HCT116 (cell line): ENCODE results near the gene GDPD3. TPM values are rescaled to one million over a fixed set of nuclear protein-coding genes. Genes with fewer than 3 reads are reported as not detected.

Experiments used
- ATAC-seq: fragments of 200-7000 bp; cut with Tn5 transposase; 2 replicates; pipeline ENCODE4 v1.9.1; 2020; ENCODE audit warnings: mild to moderate bottlenecking, moderate library complexity
- BruUV-seq: library from RNA; stranded (reverse); fragments of 400-500 nt; replicated peaks from 2 replicates; lab custom pipeline; 2021; lab: Mats Ljungman, UMichigan
- CTCF ChIA-PET: fragments of 300-600 bp; sonication (Branson Sonifier 250); formaldehyde crosslinking; loops from one replicate; lab custom pipeline; 2021; ENCODE audit warnings: antibody characterized with exemption; lab: Charles Lee
- POLR2A ChIA-PET: fragments of 300-600, 350-600 bp; sonication (Branson Sonifier 250); formaldehyde crosslinking; loops from one replicate; lab custom pipeline; 2021; ENCODE audit warnings: antibody characterized with exemption; lab: Charles Lee
- RAD21 ChIA-PET, 2 experiments: fragments of 300-600 bp; sonication (Branson Sonifier 250); formaldehyde crosslinking; loops; one replicate each; lab custom pipeline; 2023; ENCODE audit warnings: low total read pairs in 2 of 2; ENCODE audit not compliant: uncharacterized antibody in 2 of 2, unreplicated experiment in 2 of 2, low non-redundant PET in 1 of 2; lab: Charles Lee
- DNase-seq: peaks from one replicate; pipeline ENCODE4 v3.0.0-alpha.2; 2010; ENCODE audit warnings: low read depth, low spot score
- H2AFZ ChIP-seq: fragments of 200-600 bp; shearing (Covaris generic), sonication (generic); 2 replicates; pipeline ENCODE4 v1.6.1; 2017; ENCODE audit warnings: low read depth, mixed run types, mixed read lengths, antibody characterized with exemption, low read length; ENCODE audit not compliant: poor library complexity, severe bottlenecking
- H3K27ac ChIP-seq: 2 replicates; pipeline ENCODE4 v1.5.1; 2012; ENCODE audit warnings: low read depth, low read length
- H3K27me3 ChIP-seq: fragments of 200-600 bp; sonication (generic); 2 replicates; pipeline ENCODE4 v1.6.1; 2016; ENCODE audit warnings: mixed run types, low read length, mixed read lengths; ENCODE audit not compliant: insufficient read depth
- H3K36me3 ChIP-seq, 2 experiments: fragments of 200-500 bp in 1 of 2; fragments of 200-600 bp in 1 of 2; sonication (Bioruptor generic) in 1 of 2; sonication (generic) in 1 of 2; 2 replicates each; pipeline versions ENCODE4 v1.5.1 to v1.6.1; 2014 to 2016; ENCODE audit warnings: low read length in 2 of 2, inconsistent platforms in 1 of 2, mixed read lengths in 1 of 2, mixed run types in 1 of 2; ENCODE audit not compliant: insufficient read depth in 2 of 2, control insufficient read depth in 1 of 2
- H3K4me1 ChIP-seq, 2 experiments: fragments of 200-600 bp in 1 of 2; sonication (generic) in 1 of 2; 2 replicates each; pipeline versions ENCODE4 v1.5.1 to v1.6.1; 2012 to 2017; ENCODE audit warnings: low read length in 2 of 2, inconsistent platforms in 1 of 2, mild to moderate bottlenecking in 1 of 2, mixed read lengths in 1 of 2, mixed run types in 1 of 2, moderate library complexity in 1 of 2; ENCODE audit not compliant: insufficient read depth in 2 of 2, control insufficient read depth in 1 of 2
- H3K4me2 ChIP-seq: fragments of 200-600 bp; sonication (generic); 2 replicates; pipeline ENCODE4 v1.6.1; 2017; ENCODE audit warnings: mixed run types, low read length, mixed read lengths
- H3K4me3 ChIP-seq, 2 experiments: fragments of 200-600 bp in 1 of 2; sonication (generic) in 1 of 2; replicated peaks in 1 of 2; 2 replicates each; pipeline ENCODE4 v1.5.1; 2011 to 2016; ENCODE audit warnings: low read length in 2 of 2, control low read depth in 1 of 2, low read depth in 1 of 2, mild to moderate bottlenecking in 1 of 2, mixed read lengths in 1 of 2, mixed run types in 1 of 2
- H3K79me2 ChIP-seq: fragments of 200-600 bp; sonication (generic); 2 replicates; pipeline ENCODE4 v1.6.1; 2017; ENCODE audit warnings: mild to moderate bottlenecking, mixed run types, low read length, moderate library complexity, mixed read lengths; ENCODE audit not compliant: insufficient read depth
- H3K9ac ChIP-seq: fragments of 200-600 bp; sonication (generic); 2 replicates; pipeline ENCODE4 v1.6.1; 2016; ENCODE audit warnings: low read length, mixed read lengths
- H3K9me2 ChIP-seq: fragments of 200-600 bp; sonication (generic), shearing (Covaris generic); 2 replicates; pipeline ENCODE4 v1.6.1; 2017; ENCODE audit warnings: mixed run types, mild to moderate bottlenecking, moderate library complexity; ENCODE audit not compliant: insufficient read depth
- H3K9me3 ChIP-seq, 2 experiments: fragments of 200-500 bp in 1 of 2; fragments of 200-600 bp in 1 of 2; sonication (Bioruptor generic) in 1 of 2; sonication (generic) in 1 of 2; 2 replicates each; pipeline ENCODE4 v1.6.1; 2014 to 2017; ENCODE audit warnings: low read length in 2 of 2, mixed read lengths in 2 of 2, inconsistent platforms in 1 of 2, low read depth in 1 of 2, mild to moderate bottlenecking in 1 of 2, mixed run types in 1 of 2, moderate library complexity in 1 of 2; ENCODE audit not compliant: control insufficient read depth in 1 of 2, insufficient read depth in 1 of 2
- H4K20me1 ChIP-seq: fragments of 200-600 bp; sonication (generic), shearing (Covaris generic); 2 replicates; pipeline ENCODE4 v1.6.1; 2017; ENCODE audit warnings: mixed run types, mild to moderate bottlenecking, moderate library complexity; ENCODE audit not compliant: insufficient read depth
- ELF1 ChIP-seq: IDR thresholded peaks from 2 replicates; pipeline ENCODE4 v1.6.1; 2012; ENCODE audit warnings: low read depth, borderline replicate concordance
- FOSL1 ChIP-seq: IDR thresholded peaks from 2 replicates; pipeline ENCODE4 v1.6.1; 2012; ENCODE audit warnings: low read depth
- POLR2A ChIP-seq: IDR thresholded peaks from 2 replicates; pipeline ENCODE4 v1.7.0; 2011; ENCODE audit warnings: borderline replicate concordance; ENCODE audit not compliant: insufficient read depth, insufficient read length; ENCODE audit errors: extremely low read depth
- POLR2AphosphoS5 ChIP-seq: IDR thresholded peaks from 2 replicates; pipeline ENCODE4 v1.6.1; 2011; ENCODE audit warnings: mild to moderate bottlenecking, low read depth, low read length, moderate library complexity
- SP1 ChIP-seq: IDR thresholded peaks from 2 replicates; pipeline ENCODE4 v1.6.1; 2012; ENCODE audit warnings: low read depth
- YY1 ChIP-seq: IDR thresholded peaks from 2 replicates; pipeline ENCODE4 v1.6.1; 2011; ENCODE audit warnings: low read length, low read depth, moderate library complexity, mild to moderate bottlenecking; ENCODE audit not compliant: insufficient replicate concordance; ENCODE audit errors: extremely low read depth
- intact Hi-C: fragments of 100-400 bp; cut with micrococcal nuclease; formaldehyde crosslinking; loops from 2 replicates; pipeline ENCODE4 v1.10.0; 2022
- total RNA-seq: library from RNA; stranded (reverse); gene quantifications from one replicate; pipeline ENCODE4 v1.2.1, GENCODE V29; 2021; ENCODE audit not compliant: unreplicated experiment
- TF ChIP-seq, protein P1 (sequence below): IDR thresholded peaks from 2 replicates; pipeline ENCODE4 v1.6.1; 2012; ENCODE audit warnings: low read depth
- TF ChIP-seq, protein P2 (sequence below): IDR thresholded peaks from 2 replicates; pipeline ENCODE4 v1.6.1; 2012

The GDPD3 gene
- total RNA-seq, 1 experiment from 2014 or later, result 7.0 TPM

DNA sequence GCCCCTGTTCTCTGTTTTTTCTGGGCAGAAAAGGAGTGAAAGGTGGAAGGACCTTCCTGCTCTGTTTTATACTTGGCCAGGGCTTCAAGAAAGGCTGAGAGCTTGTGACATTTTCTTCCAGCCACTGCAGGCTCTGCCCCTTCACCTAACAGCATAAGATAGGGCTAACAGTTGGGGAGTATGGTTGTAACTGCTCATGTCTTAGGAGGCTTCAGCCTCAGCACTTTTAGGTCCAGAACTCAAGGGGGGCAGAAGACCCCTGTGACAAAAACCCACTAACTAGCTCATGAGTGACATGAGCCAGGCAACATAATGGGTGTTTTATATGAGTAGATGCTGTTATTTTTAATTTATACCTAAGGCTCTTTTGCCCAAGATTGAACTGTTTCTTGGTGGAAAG, 42.8 kb downstream of the GDPD3 start:
- RAD21 ChIA-PET, result no interaction called here
- H2AFZ ChIP-seq, result no peak overlapping the region
- intact Hi-C loops, result no loop called here
- POLR2A ChIA-PET, result no interaction called here
- no TSS peak for BruUV-seq
- peaks cover 58% of the 10 kb centered on the region for H3K79me2 ChIP-seq
- H3K36me3 ChIP-seq, result peaks cover 28 to 60% of the 10 kb centered on the region in 2 experiments
- no peak overlapping the region for H3K9ac ChIP-seq
- peaks cover 14 to 32% of the 10 kb centered on the region in 2 experiments for H3K4me1 ChIP-seq
- no peak overlapping the region for H3K4me3 ChIP-seq
- no peaks in the 10 kb centered on the region for H3K9me3 ChIP-seq
- TF ChIP-seq FOSL1, result no peak
- TF ChIP-seq ELF1, result no peak
- TF ChIP-seq POLR2AphosphoS5, result no peak; the same call in 1 of the 2 replicates
- TF ChIP-seq, protein P1, sequence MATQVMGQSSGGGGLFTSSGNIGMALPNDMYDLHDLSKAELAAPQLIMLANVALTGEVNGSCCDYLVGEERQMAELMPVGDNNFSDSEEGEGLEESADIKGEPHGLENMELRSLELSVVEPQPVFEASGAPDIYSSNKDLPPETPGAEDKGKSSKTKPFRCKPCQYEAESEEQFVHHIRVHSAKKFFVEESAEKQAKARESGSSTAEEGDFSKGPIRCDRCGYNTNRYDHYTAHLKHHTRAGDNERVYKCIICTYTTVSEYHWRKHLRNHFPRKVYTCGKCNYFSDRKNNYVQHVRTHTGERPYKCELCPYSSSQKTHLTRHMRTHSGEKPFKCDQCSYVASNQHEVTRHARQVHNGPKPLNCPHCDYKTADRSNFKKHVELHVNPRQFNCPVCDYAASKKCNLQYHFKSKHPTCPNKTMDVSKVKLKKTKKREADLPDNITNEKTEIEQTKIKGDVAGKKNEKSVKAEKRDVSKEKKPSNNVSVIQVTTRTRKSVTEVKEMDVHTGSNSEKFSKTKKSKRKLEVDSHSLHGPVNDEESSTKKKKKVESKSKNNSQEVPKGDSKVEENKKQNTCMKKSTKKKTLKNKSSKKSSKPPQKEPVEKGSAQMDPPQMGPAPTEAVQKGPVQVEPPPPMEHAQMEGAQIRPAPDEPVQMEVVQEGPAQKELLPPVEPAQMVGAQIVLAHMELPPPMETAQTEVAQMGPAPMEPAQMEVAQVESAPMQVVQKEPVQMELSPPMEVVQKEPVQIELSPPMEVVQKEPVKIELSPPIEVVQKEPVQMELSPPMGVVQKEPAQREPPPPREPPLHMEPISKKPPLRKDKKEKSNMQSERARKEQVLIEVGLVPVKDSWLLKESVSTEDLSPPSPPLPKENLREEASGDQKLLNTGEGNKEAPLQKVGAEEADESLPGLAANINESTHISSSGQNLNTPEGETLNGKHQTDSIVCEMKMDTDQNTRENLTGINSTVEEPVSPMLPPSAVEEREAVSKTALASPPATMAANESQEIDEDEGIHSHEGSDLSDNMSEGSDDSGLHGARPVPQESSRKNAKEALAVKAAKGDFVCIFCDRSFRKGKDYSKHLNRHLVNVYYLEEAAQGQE, result no peak
- TF ChIP-seq, protein P2, sequence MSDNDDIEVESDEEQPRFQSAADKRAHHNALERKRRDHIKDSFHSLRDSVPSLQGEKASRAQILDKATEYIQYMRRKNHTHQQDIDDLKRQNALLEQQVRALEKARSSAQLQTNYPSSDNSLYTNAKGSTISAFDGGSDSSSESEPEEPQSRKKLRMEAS, result no peak
- TF ChIP-seq SP1, result no peak
- TF ChIP-seq POLR2A, result no peak
- no peak for TF ChIP-seq YY1
- no peaks in the 10 kb centered on the region for H3K9me2 ChIP-seq
- no peaks in the 10 kb centered on the region for H3K27me3 ChIP-seq
- H4K20me1 ChIP-seq, result peaks cover 12% of the 10 kb centered on the region; the same call in 1 of the 2 replicates
- no peak for DNase-seq
- no peak for ATAC-seq
- CTCF ChIA-PET, result no interaction called here
- H3K27ac ChIP-seq, result peak overlapping the region; percentile 18; the same call in 1 of the 2 replicates
- H3K4me2 ChIP-seq, result no peak overlapping the region
